BJ (cell line): Measurements from ENCODE around the gene ALOX5. TPM values are rescaled to one million over a fixed set of nuclear protein-coding genes. Genes with fewer than 3 reads are reported as not detected.
"Not testable (repeated sequence)": the region's sequence is repeated elsewhere in the genome, so short reads cannot be mapped to it uniquely, and the experiment has no call there.

ENCODE experiments used
- CTCF ChIA-PET: fragments of 350-600 bp; formaldehyde crosslinking; extraction: SDS; loops from one replicate; lab custom pipeline; 2021; ENCODE audit warnings: antibody characterized with exemption, inconsistent platforms; lab: Yijun Ruan, JAX
- POLR2A ChIA-PET: fragments of 300-600 bp; sonication (Branson Sonifier 250); formaldehyde crosslinking; extraction: SDS; loops from one replicate; lab custom pipeline; 2021; ENCODE audit warnings: antibody characterized with exemption; lab: Charles Lee
- DNase-seq: peaks from one replicate; pipeline ENCODE4 v3.0.0-alpha.2; 2011; ENCODE audit warnings: low read depth
- H3K27me3 ChIP-seq: 2 replicates; pipeline ENCODE4 v1.6.0; 2011; ENCODE audit warnings: low read length; ENCODE audit not compliant: control insufficient read depth, insufficient read depth
- H3K36me3 ChIP-seq: 2 replicates; pipeline ENCODE4 v1.5.1; 2011; ENCODE audit warnings: low read length; ENCODE audit not compliant: control insufficient read depth, insufficient read depth
- H3K4me3 ChIP-seq: 2 replicates; pipeline ENCODE4 v1.5.1; 2011; ENCODE audit warnings: low read depth, mild to moderate bottlenecking, control low read depth, low read length
- polyA plus RNA-seq: library from polyadenylated mRNA; depleted of rRNA; stranded (reverse); fragments of >200 nt; gene quantifications from 2 replicates; pipeline ENCODE4 v1.2.3, GENCODE V29; 2011
- TF ChIP-seq, protein P1 (sequence below): IDR thresholded peaks from 2 replicates; pipeline ENCODE4 v1.5.1; 2011; ENCODE audit warnings: low read depth, mild to moderate bottlenecking, control low read depth, inconsistent platforms, low read length, moderate library complexity; ENCODE audit not compliant: insufficient read depth

ALOX5 gene
- polyA plus RNA-seq, 1 experiment: not detected

DNA sequence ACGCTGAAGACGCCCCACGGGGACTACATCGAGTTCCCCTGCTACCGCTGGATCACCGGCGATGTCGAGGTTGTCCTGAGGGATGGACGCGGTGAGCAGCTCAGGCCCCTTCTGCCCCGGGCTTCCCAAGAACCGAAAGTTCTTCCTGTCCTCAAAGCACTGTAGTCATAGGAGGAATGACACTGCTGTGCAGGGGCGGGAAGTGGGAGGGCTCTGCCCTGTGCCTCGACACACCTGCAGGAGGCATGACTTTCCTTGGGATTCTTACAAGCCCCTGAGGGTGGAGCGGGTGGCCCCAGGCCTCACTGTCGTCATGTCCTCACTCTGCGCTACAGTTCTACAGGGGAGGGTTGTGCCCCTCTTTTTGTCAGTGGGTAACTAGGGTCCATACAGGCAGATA, 8.6 kb downstream of the ALOX5 start:
- Histone ChIP-seq H3K27me3 (no peaks in the 10 kb centered on the region), H3K36me3 (no peaks in the 10 kb centered on the region), H3K4me3 (no peak overlapping the region)
- ChIA-PET CTCF (no interaction called here), POLR2A (no interaction called here)
- TF ChIP-seq, protein P1, sequence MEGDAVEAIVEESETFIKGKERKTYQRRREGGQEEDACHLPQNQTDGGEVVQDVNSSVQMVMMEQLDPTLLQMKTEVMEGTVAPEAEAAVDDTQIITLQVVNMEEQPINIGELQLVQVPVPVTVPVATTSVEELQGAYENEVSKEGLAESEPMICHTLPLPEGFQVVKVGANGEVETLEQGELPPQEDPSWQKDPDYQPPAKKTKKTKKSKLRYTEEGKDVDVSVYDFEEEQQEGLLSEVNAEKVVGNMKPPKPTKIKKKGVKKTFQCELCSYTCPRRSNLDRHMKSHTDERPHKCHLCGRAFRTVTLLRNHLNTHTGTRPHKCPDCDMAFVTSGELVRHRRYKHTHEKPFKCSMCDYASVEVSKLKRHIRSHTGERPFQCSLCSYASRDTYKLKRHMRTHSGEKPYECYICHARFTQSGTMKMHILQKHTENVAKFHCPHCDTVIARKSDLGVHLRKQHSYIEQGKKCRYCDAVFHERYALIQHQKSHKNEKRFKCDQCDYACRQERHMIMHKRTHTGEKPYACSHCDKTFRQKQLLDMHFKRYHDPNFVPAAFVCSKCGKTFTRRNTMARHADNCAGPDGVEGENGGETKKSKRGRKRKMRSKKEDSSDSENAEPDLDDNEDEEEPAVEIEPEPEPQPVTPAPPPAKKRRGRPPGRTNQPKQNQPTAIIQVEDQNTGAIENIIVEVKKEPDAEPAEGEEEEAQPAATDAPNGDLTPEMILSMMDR: no peak
- no peak for DNase-seq

DNA sequence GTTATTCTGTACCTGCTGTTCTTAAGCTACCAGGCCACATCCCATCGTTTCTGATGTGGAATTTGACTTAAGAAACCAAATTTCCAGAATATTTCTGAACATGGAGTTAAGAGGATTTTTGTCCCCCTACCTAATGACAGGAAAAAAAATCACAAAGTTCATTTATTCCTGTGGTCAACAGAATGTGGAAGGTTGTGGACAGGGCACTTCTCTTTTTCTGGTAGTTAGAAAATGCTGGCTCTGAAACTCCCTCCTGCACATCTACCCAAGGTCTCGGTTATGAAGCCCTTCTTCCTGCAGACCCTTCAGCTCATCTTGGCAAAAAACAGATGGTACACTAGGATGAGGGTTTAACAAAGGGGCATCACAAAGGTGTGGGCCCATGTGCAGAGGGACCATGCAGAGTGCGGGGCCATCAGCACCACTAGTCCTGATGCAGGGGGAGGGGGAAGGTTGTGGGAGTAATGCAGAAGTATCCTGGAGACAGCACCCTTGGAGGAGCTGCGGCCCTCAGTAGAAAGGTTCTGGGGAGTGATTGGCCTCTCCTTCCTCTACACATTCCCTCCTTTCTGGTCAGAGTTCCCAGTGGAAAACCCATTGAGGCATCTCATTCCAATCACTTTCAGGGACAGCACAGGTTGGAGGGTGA, 9.8 kb downstream of the ALOX5 start:
- CTCF ChIA-PET: no interaction called here
- H3K36me3 ChIP-seq: no peaks in the 10 kb centered on the region
- DNase-seq: no peak
- POLR2A ChIA-PET: no interaction called here
- H3K27me3 ChIP-seq: no peaks in the 10 kb centered on the region
- no peak overlapping the region for H3K4me3 ChIP-seq
- TF ChIP-seq, protein P1: no peak

DNA sequence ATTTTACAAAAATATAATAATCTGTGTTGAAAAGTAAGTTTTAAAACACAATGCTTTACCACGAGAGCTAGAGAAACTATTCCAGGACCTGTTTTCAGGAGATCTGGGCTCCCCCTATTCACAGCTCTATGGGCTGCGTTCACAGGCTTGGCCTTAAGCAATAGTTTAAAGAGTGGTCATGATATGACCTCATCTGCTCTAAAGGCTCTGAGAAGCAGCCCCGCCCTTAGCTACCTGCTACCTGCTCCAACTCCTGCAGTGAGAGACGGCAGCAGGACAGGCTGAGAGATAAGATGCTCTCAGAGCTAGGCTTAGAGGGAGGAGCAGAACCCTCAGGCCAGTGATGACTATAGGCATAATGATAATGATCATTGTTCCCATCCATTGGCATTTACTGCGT, 12.6 kb downstream of the ALOX5 start:
- H3K36me3 ChIP-seq: no peaks in the 10 kb centered on the region
- ChIA-PET POLR2A (no interaction called here), CTCF (no interaction called here)
- TF ChIP-seq, protein P1: no peak
- DNase-seq: no peak
- H3K4me3 ChIP-seq: no peak overlapping the region
- no peaks in the 10 kb centered on the region for H3K27me3 ChIP-seq

DNA sequence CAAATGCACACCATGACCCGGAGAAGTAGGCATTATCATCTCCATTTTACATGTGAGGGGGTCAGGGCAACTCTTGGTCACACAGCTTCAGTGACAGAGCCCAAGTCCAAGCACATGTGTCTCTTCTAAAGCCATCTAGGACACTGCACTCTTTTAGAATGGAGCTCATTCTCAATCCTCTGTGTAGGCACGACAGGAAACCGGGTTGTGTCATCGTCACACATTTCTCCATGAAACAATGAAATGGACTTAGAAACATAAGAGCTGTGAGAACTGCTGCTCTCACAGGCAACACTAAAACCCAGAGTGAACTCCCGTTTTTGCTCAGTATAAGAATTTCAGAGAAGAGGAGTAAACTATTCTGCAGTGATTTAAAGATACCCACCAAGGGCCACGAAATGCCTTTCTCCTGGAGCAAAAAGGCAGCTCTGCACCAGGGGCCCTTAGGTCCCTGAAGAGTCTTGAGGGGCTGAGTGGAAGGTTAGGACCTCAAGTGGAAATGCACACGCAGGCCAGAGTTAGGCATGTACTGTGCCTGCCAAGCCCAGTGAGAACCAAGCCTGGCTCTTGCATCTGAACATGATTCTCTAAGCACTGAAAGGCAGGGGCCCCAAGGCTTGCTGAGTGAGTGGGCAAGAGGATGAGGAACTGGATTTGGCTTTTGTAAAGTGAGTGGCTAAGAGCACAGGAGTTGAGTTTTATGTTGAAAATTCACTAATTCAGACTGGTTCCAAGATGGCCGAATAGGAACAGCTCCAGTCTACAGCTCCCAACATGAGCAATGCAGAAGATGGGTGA, 13.3 kb downstream of the ALOX5 start:
- TF ChIP-seq, protein P1: no peak
- H3K36me3 ChIP-seq: no peaks in the 10 kb centered on the region
- H3K27me3 ChIP-seq: no peaks in the 10 kb centered on the region
- ChIA-PET CTCF (no interaction called here), POLR2A (no interaction called here)
- no peak overlapping the region for H3K4me3 ChIP-seq
- no peak for DNase-seq

DNA sequence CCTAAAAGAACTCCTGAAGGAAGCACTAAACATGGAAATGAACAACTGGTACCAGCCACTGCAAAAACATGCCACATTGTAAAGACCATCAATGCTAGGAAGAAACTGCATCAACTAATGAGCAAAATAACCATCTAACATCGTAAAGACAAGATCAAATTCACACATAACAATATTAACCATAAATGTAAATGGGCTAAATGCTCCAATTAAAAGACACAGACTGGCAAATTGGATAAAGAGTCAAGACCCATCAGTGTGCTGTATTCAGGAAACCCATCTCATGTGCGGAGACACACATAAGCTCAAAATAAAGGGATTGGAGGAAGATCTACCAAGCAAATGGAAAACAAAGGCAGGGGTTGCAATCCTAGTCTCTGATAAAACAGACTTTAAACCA, 15.7 kb downstream of the ALOX5 start:
- CTCF ChIA-PET, DNase-seq, H3K27me3 ChIP-seq, H3K36me3 ChIP-seq, POLR2A ChIA-PET, H3K4me3 ChIP-seq: not testable (repeated sequence)

DNA sequence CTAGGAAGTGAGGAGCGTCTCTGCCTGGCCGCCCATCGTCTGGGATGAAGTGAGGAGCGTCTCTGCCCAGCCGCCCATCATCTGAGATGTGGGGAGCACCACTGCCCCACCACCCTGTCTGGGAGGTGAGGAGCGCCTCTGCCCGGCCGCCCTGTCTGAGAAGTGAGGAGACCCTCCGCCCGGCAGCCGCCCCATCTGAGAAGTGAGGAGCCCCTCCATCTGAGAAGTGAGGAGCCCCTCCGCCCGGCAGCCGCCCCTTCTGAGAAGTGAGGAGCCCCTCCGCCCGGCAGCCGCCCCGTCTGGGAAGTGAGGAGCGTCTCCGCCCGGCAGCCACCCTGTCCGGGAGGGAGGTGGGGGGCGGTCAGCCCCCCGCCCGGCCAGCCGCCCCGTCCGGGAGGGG, 17.6 kb downstream of the ALOX5 start:
- DNase-seq, POLR2A ChIA-PET, CTCF ChIA-PET, H3K27me3 ChIP-seq, H3K36me3 ChIP-seq, H3K4me3 ChIP-seq: not testable (repeated sequence)
